Nucleus accumbens (tissue), 56 donors: ENCODE results near the gene ZNF514.
"Not testable (repeated sequence)": the region's sequence is repeated elsewhere in the genome, so short reads cannot be mapped to it uniquely, and the experiment has no call there.

Experiments used
- DNase-seq, 56 donors: peaks; one replicate each; lab custom pipeline; 2025; lab: John Stamatoyannopoulos, UW

ZNF514 gene

DNA sequence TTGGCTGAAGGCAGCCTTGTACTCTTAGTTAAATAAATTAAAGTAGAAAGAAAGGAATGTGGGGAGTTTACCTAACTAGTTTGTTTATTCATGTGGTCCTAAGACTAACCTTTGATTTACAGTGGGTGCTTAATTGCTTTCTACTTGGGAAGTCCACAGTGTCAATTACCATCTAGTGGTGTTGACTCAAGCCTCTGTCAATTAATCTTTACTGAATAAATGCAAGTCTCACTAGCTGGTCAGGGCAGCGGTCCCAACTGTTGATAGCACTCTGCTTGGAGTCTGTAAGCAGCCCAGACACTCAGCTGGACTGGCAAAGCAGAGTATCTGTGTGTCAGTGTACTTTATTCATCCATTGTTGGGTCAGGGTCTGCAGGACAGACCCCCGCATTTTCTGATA is 15.8 kb downstream of the ZNF514 start:
- no peak for DNase-seq

DNA sequence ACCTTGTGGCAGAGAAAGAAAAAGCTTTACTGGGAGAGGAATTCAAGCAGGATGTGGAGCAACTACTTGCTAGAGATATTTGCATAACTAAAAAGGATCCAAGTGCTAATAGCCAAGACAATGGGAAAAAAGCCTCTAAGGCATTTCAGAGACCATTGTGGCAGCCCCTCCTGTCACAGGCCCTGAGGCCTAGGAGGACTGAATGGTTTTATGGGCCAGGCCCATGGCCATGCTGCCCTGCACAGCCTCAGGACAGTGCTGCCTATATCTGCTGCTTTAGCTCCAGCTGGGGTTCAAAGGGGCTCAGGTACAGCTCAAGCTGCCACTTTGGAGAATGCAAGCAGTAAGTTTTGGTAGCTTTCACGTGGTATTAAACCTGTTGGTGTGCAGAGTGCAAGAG is 20.9 kb downstream of the ZNF514 start:
- no peak for DNase-seq

DNA sequence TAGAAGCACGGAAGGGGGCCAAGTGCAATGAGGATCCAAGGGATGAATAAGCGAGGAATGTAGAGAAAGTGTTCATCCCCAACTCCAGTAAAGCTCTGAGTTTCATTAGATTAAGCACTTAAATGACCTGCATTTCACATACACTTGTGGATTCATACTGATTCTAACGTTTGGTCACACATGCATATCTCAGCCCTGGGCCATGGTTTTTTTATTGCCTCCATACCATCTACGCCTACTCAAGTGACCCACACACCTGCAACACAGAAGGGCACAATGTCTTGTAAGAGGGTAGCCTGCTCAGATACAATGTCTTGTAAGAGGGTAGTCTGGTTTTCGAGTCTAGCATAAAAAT is 37.5 kb downstream of the ZNF514 start:
- no peak for DNase-seq

DNA sequence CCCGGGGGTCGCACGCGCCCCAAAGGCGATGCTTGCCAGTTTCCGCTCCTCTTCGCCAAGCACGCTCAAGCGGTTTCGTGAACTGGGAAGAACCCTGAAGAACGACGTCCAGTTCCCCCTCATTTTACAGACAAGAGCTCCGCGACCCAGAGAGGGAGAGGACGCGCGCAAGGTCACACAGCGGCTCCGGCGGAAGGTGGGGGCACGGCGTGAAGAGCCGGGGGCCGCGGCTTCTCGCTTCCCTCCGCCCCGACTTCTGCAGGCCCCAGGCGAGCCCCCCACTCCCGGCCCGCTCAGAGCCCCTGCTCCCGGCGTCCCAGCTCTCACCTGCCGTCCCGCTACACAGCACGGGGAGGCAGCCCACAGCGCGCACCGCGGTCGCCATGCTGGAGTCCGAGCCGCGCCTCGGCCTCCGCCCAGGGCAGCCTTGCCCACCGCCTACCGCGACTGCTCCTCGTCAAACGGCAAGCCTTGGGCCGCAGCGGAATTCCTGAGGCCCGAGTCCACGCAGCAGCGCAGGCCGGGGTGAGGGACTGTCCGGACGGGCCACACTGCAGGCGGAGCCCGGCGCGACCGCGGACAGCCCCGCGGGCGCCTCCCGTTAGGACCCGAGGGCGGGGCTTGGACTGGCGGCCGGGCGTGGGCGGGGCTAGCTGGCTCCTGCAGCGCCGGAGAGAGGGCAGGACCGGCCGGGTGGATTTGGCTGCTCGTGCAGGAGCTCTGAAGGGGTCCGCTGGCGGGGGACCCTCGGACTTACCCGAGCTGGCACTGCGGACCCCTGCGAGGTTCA is 38.0 kb downstream of the ZNF514 start, which contains the start of gene MRPS5:
MRPS5 (minus strand) TSS at position 402 of the 790 bp plus-strand sequence; CDS start at position 385, 17 bp downstream.
- DNase-seq = peak in 55 of 56 donors; percentile 12 to 89 (median 75)

GRCh38 chr2:95121093-95121406 is 38.6 kb downstream of the ZNF514 start:
- DNase-seq = no peak

GRCh38 chr2:95115418-95115817 is 44.2 kb downstream of the ZNF514 start:
- DNase-seq = peak in 49 of 56 donors; percentile 3 to 81 (median 38)

- no peak for DNase-seq
These were observed 46.2 kb downstream of the ZNF514 start for GRCh38 chr2:95113464-95113863.

- no peak for DNase-seq
These were observed 49.3 kb downstream of the ZNF514 start for GRCh38 chr2:95110395-95110794.

- DNase-seq = no peak
These were observed 50.4 kb downstream of the ZNF514 start for GRCh38 chr2:95109260-95109659.

GRCh38 chr2:95106081-95106480 is 53.6 kb downstream of the ZNF514 start:
- no peak for DNase-seq

GRCh38 chr2:95104606-95105005 is 55.0 kb downstream of the ZNF514 start:
- DNase-seq = peak in 8 of 56 donors; percentile 13 to 45 (median 22)

DNA sequence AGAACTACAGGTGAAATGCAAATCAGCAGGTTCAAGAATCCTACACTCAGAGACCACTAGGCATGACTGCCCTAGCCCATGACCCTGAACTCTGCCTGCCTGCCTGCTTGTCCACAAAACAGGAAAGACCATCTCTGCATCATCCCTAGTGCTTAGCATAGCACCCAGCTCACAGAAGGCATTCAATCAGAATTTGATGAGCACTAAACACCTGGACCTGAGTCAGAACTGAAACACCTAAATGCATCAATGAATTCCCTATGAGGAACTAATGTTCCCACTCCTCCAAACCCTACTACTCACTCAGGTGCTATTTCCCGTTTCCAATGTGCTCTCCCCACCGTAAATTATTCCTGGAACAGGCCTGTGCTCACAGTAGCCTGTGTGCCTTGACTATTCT is 59.7 kb downstream of the ZNF514 start:
- no peak for DNase-seq

DNA sequence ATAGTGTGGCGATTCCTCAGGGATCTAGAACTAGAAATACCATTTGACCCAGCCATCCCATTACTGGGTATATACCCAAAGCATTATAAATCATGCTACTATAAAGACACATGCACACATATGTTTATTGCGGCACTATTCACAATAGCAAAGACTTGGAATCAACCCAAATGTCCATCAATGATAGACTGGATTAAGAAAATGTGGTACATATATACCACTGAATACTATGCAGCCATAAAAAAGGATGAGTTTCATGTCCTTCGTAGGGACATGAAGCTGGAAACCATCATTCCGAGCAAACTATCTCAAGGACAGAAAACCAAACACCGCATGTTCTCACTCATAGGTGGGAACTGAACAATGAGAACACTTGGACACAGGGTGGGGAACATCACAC is 61.4 kb downstream of the ZNF514 start:
- not testable (repeated sequence) for DNase-seq
